ENCODE measurements around the gene PAH. TPM values are rescaled to one million over a fixed set of nuclear protein-coding genes. Genes with fewer than 3 reads are reported as not detected.

The PAH gene
- total RNA-seq, 1 experiment from 2014 or later, result 0.36 TPM

DNA sequence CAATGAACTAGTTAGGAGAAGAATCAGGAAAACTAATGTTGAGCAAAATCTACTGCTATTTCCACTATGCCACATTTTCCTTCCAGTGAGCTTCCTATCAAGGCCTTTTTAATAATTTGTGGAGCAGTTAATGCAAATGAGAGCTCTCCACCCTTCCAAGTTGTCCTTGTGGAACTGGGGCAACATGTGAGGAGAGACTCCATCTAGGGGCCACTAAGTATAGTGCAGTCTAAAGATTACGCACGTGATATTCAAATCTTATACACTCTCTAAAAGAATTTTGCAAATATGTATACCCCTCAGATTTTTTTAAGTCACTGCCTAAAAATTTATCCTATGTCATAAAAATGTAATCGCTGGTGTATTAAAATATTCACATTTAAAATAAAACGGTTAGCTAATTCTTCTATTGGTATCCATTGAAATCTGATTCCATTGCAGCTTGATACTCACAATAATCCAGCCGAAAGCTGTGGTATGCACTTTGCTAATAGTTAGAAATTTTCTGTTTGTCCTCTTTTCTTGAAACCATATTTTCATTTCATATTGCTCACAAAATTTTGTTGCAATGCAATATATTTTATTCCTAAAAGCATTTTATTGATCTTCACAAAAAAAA is 100.1 kb downstream of the PAH start:
- DNase-seq, result no peak
- H3K36me3 ChIP-seq, result no peaks in the 10 kb centered on the region
- no peak overlapping the region for H3K4me3 ChIP-seq
- no peaks in the 10 kb centered on the region for H3K27me3 ChIP-seq
- no peaks in the 10 kb centered on the region for H3K9me3 ChIP-seq

DNA sequence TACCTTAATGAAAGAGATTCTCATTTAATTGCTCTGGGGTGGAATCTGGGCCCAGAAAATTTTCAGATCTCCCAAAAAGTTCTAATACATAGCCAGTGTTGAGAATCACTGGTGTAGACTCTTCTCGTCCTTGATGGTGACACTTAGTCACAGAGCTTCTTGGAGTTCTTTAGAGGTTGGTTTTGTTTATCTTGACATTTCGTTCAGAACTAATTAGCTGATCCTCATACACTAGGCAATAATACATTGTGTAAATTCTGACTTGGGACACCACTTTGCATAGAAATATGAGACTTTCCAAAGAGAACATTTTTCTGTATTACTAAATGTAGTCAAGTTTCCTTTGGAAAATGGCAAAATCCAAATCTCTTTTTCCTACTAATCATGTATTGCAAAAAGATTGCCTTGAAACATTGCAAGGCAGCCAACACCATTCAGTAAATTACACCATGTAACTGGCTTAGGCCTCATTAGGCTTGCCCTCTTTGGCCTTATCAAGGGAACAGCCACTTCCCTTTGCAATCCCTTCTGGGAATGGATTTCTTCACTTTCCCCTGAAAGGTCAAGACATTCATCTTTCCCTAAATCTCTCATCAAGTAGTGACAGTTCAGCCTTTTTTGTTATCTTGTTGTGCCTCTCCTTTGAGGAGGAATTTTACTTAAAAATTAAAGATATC is 102.2 kb downstream of the PAH start:
- no peaks in the 10 kb centered on the region for H3K27me3 ChIP-seq
- DNase-seq, result no peak
- no peaks in the 10 kb centered on the region for H3K36me3 ChIP-seq
- no peak overlapping the region for H3K4me3 ChIP-seq
- no peaks in the 10 kb centered on the region for H3K9me3 ChIP-seq

DNA sequence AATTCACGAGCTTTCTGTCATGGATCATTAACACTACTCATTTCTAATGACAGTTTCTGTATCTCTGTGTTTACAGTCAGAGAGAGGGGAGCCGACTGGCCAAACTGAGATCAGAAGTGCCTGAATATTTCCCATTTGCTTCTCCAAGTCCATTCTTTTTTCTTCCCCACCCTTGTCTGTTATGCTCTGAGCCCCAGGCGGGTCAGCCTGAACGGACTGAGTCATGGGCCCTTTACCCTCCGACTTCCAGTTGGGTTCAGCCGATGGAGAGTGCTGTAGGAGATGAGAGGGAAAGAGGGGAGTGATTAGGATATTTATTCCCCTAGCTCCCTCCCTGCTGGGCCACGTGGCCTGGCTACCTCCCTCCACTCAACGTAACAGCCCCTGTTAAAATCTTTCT is 104.7 kb downstream of the PAH start:
- H3K9me3 ChIP-seq, result no peaks in the 10 kb centered on the region
- no peaks in the 10 kb centered on the region for H3K27me3 ChIP-seq
- no peak for DNase-seq
- no peak overlapping the region for H3K4me3 ChIP-seq
- H3K36me3 ChIP-seq, result no peaks in the 10 kb centered on the region

DNA sequence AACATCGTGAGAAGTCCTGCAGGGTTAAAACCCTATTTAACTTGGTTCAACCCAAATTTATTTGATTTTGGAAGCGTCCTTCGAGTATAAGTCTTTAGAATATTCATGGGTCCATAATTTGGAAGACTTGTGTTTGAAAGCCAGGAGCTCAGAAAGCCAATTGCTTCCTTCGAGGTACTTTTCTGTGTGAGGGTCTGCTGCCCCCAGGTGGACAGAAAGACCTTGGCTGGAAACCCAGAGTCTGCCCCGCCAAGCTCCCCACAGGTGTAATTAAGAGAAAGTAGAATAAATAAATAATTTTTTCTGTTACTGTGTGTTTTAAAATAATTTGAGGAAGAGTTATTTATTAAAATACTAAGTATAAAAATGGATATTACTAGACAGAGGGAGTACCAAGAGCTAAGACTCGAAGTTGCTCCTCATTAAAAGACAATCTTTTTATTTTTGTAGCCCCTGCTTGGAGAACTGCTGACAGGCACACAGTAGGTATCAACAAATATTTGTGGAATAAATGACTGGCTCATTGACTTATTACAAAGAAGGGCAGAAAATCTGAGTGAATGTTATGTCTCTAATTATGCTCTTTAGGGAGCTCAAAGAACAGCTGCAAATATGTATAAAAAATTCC is 105.8 kb downstream of the PAH start:
- Histone ChIP-seq H3K36me3 (no peaks in the 10 kb centered on the region), H3K27me3 (no peaks in the 10 kb centered on the region), H3K9me3 (no peaks in the 10 kb centered on the region), H3K4me3 (no peak overlapping the region)
- DNase-seq, result no peak

DNA sequence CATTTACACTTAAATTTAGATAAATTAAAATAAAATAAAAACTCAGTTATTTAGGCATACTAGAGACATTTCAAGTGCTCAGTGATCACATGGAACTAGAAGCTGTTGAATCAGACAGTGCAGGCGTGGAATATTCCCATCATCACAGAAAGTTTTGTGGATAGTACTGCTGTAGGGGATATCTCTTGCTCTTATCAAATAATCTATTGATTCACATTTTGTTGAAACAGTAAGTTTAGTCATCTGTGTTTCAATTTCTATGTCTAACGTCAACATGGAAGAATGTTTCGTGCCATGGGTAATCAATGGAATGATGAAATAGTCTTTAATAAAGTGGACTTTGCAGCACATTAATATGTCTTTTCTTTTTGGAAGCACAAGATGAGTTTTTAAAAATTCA is 108.6 kb downstream of the PAH start:
- H3K27me3 ChIP-seq, result no peaks in the 10 kb centered on the region
- H3K9me3 ChIP-seq, result no peaks in the 10 kb centered on the region
- no peaks in the 10 kb centered on the region for H3K36me3 ChIP-seq
- no peak for DNase-seq
- H3K4me3 ChIP-seq, result no peak overlapping the region

DNA sequence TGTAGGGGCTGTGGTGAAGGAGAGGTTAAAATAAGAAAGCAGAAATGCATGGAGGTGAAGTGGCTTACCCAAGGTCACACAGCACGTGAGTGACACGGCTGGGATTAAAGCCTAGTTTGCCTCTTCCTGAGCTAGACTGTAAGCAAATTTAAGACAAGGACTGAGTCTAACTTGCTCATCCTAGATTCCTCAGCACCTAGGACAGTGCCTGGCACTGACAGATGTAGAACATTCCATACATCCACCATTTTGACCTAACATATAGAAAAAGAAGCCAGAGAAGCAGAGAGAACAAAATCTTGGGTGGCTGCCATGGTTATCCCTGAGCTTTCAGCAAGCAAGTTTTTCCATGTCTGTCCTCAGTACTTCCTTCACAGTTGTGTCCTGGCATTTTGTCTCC is 110.5 kb downstream of the PAH start:
- Histone ChIP-seq H3K36me3 (no peaks in the 10 kb centered on the region), H3K27me3 (no peaks in the 10 kb centered on the region), H3K4me3 (no peak overlapping the region), H3K9me3 (no peaks in the 10 kb centered on the region)
- DNase-seq, result no peak

DNA sequence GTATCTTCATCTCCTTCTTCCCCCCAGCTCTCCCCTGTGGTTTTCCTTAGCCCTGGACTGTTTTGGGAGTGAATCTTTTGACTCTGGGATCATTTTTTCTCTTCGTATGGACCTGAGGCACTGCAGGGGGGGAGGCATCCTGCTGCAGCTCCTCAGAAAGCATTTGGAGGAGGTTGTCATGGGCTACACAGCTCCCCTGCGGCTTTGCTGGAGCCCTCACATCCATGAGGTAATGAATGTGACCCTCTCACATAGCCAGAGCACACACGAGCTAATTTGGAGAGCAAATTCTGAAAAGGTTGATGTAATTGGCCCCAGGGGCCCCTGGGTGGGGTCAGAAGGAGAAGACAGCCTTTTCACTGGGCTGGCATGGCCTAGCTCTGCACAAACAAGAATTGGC is 110.9 kb downstream of the PAH start:
- H3K4me3 ChIP-seq, result no peak overlapping the region
- DNase-seq, result no peak
- no peaks in the 10 kb centered on the region for H3K27me3 ChIP-seq
- H3K36me3 ChIP-seq, result no peaks in the 10 kb centered on the region
- H3K9me3 ChIP-seq, result no peaks in the 10 kb centered on the region

DNA sequence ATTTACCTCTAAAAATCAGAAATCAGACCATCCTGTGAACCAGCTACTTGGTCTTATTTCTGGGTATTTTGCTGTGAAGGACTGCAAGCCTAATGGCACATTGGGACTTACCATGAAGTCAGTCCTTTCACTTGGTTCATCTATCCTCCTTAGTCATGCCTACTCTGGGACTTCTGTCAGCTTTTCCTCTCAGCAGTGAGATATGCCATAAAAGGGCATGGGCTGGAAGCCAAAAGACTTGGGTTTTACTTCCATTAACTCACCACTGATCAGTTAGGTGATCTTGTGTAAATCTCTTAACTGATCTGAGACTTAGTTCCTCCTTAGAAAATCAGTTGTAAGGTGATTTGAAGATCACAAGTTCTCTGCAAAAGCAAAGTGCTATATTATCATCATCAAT is 116.5 kb downstream of the PAH start:
- no peak for DNase-seq
- H3K36me3 ChIP-seq, result no peaks in the 10 kb centered on the region
- H3K27me3 ChIP-seq, result no peaks in the 10 kb centered on the region
- H3K9me3 ChIP-seq, result no peaks in the 10 kb centered on the region
- no peak overlapping the region for H3K4me3 ChIP-seq

DNA sequence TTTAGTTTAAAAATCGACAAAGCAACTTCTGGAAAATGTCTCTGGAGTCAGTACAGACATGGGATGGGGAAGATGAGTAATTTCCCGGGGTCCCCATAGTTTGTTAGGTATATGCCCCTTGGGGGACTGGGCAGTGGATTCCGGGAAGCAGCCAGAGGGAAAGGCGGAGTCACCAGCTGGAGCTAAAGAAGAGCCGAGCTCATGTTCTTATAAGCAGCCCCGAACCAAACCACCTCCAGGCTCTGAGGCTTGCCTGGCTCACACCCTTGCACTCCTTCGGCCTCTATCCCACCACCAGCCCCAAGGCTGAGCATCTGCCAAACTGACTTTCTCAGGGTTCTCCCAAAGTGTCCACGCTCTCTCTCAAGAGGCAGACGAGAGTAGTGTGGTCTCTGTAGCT is 117.8 kb downstream of the PAH start:
- Histone ChIP-seq H3K9me3 (no peaks in the 10 kb centered on the region), H3K27me3 (no peaks in the 10 kb centered on the region), H3K36me3 (no peaks in the 10 kb centered on the region), H3K4me3 (no peak overlapping the region)
- no peak for DNase-seq

DNA sequence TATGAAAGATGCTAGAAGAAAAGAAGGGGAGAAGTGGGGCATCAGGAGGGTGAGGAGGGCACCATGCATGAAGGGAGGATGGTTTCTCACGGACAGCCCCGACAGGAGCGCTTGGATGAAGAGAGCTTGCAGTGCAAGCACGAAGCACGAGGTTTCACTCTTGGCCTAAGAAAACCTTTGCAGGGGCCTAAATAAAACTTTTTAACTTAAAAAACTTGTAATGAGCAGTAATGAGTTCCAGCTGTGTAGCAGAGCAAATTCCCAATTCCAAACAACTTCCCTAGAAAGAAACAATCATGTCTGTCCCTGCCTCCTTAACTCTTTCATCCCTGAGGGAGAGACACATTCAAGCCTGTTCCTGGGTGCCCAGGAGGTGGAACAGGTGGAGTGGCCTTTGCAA is 119.5 kb downstream of the PAH start:
- H3K9me3 ChIP-seq, result no peaks in the 10 kb centered on the region
- H3K27me3 ChIP-seq, result no peaks in the 10 kb centered on the region
- DNase-seq, result no peak
- H3K36me3 ChIP-seq, result no peaks in the 10 kb centered on the region
- no peak overlapping the region for H3K4me3 ChIP-seq

DNA sequence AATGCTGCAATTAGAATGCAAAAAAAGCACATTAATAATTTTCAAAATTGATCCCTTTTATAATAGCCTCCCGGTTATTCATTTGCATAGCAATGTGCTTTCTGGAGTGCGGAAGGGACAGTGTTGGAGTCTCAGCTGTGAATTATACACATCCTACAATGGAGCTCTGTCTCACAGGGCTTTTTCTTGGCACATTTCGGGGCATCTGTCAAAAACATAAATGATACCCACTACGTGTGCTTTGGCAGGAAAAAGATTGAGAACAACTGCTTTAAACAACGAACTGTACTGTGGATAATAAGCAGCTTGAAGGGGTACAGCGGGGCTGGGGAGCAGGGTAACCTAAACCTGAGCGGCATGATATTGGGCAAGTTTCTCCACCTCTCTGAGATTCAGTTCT is 123.1 kb downstream of the PAH start:
- no peaks in the 10 kb centered on the region for H3K36me3 ChIP-seq
- no peaks in the 10 kb centered on the region for H3K9me3 ChIP-seq
- H3K27me3 ChIP-seq, result no peaks in the 10 kb centered on the region
- H3K4me3 ChIP-seq, result no peak overlapping the region
- no peak for DNase-seq

Other genes with a start within 250 kb of the PAH start
- gene ASCL1, start 40.4 kb upstream of the PAH start, total RNA-seq (2014; rRNA removed; shearing (Covaris generic); ENCODE audit: low replicate concordance), result not detected in 2 replicates